Hematopoietic multipotent progenitor cell treated with erythropoietin and hydrocortisone succinate and interleukin-3 and kit ligand, for 15 days (in vitro differentiated cells): ENCODE measurements around the gene DYNLT2.

Experiments
- DNase-seq: peaks from one replicate; pipeline ENCODE4 v3.0.0-alpha.2; 2015; ENCODE audit warnings: low spot score

The DYNLT2 gene, protein sequence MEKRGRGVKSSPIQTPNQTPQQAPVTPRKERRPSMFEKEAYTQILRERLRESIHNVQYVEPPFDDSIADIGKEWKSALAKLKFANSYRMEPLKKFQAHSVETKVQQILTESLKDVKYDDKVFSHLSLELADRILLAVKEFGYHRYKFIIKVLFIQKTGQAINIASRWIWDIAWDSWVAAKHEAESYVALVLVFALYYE

DNA sequence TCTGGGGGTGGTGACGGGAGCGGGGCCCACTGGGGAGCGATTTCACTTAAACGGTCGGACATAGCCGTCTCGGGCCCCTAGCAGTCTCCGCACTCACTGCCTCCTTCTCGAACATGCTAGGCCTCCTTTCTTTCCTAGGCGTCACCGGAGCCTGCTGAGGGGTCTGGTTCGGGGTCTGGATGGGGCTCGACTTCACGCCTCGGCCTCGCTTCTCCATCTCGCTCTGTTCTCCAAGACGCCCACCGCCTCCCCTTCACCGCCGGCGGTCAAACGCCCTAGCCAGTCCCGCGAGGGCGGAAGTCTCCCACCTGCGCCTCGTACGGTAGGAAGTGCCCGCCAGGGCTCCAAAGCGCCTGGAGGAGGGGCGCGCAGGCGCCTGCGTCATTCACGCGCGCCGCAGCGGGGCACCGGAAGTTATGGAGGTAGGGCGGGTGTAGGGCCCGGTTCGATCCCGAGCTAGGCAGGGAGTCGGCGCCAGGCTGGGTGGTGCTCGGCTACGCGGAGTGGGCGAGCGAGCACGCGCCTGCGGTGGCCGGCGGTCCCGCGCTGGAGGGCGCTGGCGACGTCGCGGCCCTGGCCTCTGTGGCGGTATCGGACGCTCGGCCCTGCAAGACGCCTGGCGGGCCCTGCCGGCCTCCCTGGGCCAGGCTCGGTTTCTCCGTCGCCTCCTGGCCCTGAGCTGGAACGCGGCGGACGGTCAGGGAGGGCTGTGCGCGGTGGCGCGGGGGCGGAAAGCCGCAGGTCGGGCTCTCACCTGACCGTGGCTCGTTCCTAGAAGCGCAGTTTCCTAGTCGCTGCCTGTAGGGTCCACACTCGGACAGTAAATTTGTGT is at the start of gene DYNLT2, which contains the start of gene ERMARD:
Gene DYNLT2, minus strand, starts transcription at position 331 of the 832 bp plus-strand sequence. Its CDS starts 114 bp downstream, at position 217.
Gene ERMARD, plus strand, starts transcription at position 381 of the 832 bp plus-strand sequence. Its CDS starts 36 bp downstream, at position 417.
- peak; percentile 91 for DNase-seq

DNA sequence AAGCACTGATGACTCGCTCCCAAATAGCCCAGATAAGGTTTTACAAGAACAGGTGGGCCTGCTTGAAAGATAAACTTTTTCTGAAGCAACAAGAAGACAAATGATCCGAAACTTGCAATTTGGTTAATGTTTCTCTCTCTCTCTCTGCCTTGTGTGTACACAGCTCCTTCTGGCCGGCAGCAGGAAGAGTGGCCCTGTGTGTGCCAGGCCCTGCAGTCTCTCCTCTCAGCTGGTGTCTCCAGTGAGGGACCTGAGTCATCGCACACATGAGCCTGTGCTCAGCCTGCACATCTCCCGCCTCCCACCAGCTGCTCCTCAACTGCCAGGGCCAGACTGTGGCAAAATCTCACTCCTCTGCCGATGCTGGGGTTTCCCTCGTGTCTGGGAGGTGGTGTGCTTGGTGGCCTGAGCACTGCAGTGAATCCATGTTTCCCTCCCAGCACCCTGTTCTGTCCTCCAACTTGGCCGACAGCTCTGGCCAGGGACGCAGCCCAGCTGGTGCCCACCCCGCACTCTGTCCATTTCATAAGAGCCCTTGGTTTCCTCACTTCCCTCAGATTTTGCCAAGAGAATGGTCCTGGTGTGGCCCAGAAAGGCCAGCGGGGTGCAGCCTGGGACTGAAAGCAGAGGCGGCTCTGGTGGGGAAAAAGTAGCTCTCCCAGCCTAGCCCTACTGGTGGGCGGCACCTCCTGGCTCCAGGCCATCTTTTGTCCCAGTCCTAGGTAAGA is 49.5 kb upstream of the DYNLT2 start:
- no peak for DNase-seq

- DNase-seq, result no peak
These were observed 48.8 kb upstream of the DYNLT2 start for GRCh38 chr6:169800116-169800667.

DNA sequence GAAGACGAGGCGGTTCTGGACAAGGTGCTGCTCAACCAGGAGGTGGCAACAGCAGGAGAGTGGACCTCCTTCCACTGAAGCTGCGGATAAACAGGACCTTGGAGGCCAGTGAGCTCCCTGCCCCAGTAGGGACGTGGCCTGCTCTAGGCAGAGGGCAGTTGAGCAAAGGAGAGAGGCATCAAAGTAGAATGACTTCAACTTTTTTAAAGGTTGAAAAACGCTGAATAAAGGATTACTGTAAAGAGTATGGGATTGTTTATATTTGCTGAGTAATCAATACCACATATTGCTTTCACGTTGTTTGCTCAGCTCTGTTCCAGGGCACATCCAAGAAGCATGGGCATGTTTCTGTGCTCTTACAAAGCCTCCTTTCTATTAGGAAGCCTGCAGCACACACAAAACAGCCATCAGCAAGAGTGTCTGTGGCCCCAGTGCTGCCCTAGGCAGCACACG is 48.1 kb upstream of the DYNLT2 start:
- no peak for DNase-seq

- DNase-seq, result no peak
These were observed 47.5 kb upstream of the DYNLT2 start for GRCh38 chr6:169798764-169799473.

- no peak for DNase-seq
These were observed 43.8 kb upstream of the DYNLT2 start for GRCh38 chr6:169795196-169795595.

DNA sequence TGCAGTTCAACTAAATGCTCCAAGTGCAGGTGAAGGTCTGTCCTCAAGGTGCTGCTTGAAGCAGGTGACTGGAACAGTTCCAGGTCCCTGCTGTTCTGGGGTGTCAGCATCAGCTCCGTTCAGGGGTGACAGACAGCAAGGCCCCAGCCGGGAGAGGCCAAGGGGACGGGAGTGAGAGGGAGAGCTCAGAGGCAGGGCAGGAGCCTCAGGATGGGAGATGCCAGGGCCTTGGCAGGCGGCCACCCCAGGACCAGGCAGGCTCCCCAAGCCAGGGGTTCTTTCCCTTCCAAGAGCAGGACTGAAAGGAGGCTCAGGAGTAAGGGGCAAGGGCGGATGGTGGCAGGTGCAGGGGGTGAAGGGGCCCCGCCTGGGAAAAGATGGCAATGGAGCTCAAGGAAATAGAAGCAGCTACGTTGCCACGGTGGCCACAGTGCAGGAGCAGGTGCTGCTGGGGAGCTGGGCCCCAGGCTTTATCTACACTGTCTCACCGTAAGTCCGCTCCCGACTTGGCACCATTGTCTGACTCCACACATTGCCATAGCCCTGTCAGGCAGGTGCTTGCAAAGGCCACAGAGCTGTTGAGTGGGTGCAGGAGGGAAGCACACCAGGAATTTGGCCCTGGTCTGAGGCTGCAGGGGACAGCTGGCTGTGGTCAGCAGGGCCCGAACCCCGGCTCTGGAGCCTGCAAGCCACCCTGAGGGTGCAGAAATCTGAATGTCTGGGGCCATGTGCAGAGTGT is 43.1 kb upstream of the DYNLT2 start:
- DNase-seq, result no peak

GRCh38 chr6:169793408-169793807 is 42.0 kb upstream of the DYNLT2 start:
- DNase-seq, result no peak

- DNase-seq, result no peak
These were observed 41.1 kb upstream of the DYNLT2 start for GRCh38 chr6:169792306-169793015.

DNA sequence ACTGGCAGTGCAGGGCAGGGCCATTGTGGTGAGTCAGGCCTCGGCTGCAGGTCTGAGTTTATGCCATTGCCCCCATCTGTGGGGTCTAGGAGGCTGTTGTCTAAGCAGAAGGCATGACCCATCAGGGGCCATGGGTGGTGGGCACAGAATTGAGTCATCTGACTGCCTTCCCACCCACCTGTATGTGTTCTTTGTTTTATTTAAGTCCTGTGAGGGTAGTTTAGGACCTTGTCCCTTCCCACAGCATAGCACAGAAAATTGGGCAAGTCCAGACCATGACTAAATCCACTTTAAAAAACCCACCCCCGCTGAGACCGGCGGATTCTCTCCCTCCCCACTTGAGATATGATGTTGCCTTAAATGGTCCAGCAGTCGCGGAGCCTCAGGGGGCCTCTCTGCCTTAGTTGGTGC is 40.4 kb upstream of the DYNLT2 start:
- DNase-seq, result no peak

DNA sequence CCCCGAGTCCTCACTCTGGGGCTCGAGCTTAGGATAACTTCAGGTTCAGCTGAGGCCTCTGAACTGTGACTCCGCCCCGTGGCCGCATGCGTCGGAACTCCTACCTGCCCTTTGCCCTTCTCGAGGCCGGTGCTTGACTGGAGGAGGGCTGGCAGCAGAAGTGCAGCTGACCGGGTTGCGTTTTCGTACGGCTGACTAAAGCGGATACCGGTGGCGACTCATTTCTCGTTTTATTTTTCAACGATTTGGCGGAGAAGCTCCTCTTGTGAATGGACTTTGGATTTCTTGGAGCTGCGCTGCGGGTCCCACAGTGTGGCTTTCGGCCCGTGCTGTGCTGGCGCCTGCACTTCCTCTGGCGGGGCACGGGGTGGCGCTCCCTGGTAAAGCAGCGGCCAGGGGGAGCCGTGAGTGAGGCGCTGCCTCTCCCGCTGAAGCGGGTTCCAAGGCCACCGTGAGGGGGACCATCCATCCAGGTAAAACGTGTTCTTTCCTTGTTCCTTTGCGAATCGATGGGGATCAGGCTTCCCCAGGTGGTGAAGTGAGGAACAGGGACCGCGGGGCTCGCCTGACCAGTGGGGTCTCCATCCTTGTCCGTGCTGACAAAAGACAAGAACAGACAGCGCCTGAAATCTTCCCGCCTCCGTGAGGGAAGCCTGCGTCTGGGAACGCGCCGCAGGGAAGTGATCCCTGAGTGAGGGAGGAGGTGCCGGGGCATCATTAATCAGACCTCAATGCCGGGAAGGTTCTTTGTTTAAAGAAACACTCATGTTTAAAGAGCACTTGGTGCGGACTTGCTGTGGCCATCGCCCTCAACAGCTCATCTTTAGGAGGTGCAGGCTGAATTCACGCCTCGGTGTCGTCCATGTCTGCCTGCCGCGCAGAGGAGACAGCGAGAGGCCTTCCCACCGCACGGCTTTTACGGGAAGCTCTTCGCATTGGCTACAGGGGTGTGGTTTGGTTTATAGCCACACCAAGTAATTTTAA is 38.9 kb upstream of the DYNLT2 start:
- DNase-seq, result peak; percentile 31

- no peak for DNase-seq
These were observed 38.0 kb upstream of the DYNLT2 start for GRCh38 chr6:169789146-169789943.

DNA sequence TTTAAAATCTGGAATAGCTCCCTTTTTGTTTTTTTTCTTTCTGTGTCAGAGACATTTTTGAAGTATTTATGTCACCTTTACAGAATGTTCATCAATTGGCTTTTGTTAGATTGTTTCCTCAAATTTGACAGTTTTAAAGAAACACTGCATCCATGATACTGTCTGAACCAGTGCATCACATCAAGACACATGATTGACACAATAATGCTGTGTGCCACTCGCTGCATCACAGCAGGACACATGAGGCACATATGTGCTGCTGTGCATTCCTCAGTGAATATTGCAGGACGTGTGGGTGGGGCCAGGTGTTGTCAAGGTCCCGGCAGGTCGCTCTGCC is 37.4 kb upstream of the DYNLT2 start:
- no peak for DNase-seq

- no peak for DNase-seq
These were observed 36.4 kb upstream of the DYNLT2 start for GRCh38 chr6:169787797-169788196.

GRCh38 chr6:169786349-169786748 is 35.0 kb upstream of the DYNLT2 start:
- no peak for DNase-seq

DNA sequence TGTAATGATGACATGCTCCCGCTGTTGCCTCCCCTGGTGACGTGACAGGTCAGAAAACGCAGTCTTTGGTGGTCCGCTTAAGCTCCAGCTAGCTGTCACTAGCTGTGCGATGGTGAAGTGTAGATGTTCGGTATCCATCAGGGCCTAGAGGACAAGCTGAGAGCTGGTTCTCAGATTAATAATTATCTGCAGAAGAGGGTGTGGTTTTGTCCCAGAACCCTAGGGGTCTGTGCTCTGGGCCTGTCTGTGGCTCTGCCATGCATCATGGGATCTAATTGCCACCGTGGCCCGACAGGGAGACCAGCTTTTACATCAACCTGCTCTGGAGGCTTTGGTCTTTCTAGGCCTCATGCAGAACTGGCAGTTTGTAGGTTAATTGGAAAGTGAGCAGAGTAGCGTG is 34.2 kb upstream of the DYNLT2 start:
- no peak for DNase-seq

DNA sequence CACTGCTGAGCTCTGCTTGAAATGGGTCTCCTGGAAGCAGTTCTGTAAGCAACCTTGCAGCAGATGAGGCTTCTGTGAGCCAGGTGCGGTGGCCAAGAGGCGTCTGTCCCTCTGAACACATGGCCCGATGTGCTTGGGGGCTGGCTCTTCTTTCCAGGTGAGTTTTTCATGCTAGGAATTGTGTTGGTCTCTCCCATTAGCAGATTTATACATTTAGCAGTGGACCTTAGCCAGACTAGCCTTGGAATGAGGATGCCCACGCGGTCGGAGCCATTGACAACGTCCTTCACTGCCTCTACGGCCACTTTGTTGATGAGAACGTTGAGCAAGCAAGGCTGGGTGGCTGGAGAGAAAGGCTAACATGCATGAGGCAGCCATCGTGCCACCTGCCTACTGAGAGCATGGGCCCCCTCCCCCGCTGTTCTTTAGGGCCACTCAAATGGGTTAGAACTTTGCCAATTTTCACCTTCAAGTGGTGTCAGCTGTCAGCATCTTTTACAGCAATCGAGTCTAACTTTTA is 33.5 kb upstream of the DYNLT2 start:
- DNase-seq, result no peak
